Activated CD4-positive, alpha-beta T cell treated with anti-CD3 and anti-CD28 coated beads for 24 hours (primary cell): ENCODE data around the gene ATP10A.
"Not testable (repeated sequence)": the region's sequence is repeated elsewhere in the genome, so short reads cannot be mapped to it uniquely, and the experiment has no call there.

Experiments
- DNase-seq, 2 donors: peaks; one replicate each; pipeline ENCODE4 v3.0.0-alpha.2; 2020; ENCODE audit warnings: low read depth in 2 of 2

Gene ATP10A

DNA sequence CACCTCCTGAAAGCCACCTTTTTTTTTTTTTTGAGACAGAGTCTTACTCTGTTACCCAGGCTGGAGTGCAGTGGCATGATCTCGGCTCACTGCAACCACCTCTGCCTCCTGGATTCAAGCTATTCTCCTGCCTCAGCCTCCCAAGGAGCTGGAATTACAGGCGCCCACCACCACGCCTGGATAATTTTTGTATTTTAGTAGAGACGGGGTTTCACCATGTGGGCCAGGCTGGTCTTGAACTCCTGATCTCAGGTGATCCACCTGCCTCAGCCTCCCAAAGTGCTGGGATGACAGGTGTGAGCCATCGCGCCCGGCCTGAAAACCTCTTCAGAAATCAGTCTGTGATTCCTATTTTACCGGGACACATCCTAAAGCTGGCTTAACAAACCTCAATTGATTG, 91.4 kb downstream of the ATP10A start:
- DNase-seq = not testable (repeated sequence)

DNA sequence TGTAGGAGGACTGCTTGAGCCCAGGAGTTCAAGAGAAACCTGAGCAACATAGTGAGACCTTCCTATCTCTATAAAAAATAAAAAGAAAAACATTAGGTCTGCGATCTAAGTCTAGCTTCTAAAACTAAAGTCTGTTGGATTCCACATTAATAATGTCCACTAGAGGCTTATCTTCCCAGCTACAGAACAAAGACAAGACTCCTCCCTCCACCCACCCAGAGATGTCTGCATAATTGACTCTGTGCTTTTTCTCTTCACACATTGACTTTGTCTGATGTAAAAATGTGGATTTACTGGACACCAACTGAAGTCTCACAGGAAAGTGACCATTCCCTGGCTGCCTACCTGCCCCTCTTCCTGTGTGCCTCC, 91.8 kb downstream of the ATP10A start:
- DNase-seq = no peak

DNA sequence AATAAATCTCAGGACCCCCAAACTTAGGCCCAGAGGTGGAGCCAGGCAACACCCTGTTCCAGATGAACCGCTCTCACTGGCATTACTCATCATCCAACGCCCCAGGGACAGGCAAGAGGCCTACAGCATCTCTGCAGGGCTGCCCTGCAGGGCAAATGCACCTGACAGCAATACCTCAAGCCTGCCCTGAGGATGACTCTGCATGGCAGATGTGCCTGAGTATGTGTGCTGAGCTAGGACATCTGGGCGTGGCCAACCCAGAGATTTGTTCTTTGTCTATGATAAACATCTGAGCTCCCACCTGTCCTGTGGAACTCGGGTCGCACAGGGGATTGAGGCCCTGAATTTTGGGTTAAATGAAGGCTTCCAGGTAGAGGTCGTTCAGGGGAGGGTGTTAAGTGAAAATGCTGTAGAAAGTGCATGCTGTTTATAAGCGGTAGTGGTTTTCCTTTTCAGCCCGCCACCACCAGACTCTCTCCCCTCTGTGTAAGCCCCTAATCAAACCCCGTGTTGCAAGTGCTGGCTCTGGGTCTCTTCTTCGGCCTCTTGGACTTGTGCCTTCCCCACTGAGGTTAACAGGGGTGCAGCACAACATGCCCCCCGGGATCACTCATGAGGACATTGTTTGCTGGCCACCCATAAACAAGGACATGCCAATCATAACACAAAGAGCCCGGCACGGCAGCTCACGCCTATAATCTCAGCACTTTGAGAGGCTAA, 92.3 kb downstream of the ATP10A start:
- DNase-seq = no peak

DNA sequence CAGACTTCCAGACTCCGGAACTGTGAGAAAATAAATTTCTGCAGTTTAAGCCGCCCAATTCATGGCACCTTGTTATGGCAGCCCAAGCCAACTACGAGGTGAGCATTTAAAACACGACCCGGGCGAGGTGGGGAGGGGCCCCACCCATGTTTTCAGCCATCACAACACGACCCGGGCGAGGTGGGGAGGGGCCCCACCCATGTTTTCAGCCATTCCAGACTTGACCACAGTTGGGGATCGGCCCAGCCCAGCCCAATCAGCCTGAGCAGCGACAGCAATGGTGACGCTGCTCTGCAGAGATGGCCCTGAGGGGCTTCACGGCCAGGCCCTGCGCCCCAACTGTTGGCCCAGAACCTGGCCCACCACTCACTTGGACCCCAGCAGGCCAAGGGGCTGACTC, 93.1 kb downstream of the ATP10A start:
- DNase-seq = no peak

GRCh38 chr15:25768271-25768670, 94.9 kb downstream of the ATP10A start:
- DNase-seq = no peak

GRCh38 chr15:25767356-25768151, 95.6 kb downstream of the ATP10A start:
- no peak for DNase-seq

DNA sequence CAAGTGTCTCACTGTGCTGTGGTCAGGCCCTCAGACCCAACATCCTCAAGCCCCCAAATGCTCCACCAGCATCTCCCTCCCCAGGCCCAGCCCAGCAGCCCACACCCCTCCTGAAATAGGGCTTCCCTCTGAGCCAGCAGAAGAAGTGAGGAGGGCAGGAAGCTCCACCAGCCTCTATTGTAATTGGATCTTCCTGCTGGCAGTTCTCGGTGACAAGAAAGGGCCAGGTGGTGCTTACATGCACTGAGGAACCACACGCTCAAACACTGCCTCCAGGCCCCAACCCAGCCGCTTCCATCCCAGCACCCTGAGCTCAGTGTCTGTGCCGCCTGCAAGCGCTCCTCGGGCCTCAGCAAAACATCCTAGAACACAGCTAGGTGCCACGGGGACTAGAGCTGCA, 96.7 kb downstream of the ATP10A start:
- DNase-seq = no peak

- no peak for DNase-seq
These were observed 98.0 kb downstream of the ATP10A start for GRCh38 chr15:25764980-25765735.

- no peak for DNase-seq
These were observed 99.2 kb downstream of the ATP10A start for GRCh38 chr15:25763954-25764353.

- DNase-seq = no peak
These were observed 99.8 kb downstream of the ATP10A start for GRCh38 chr15:25763331-25763751.

DNA sequence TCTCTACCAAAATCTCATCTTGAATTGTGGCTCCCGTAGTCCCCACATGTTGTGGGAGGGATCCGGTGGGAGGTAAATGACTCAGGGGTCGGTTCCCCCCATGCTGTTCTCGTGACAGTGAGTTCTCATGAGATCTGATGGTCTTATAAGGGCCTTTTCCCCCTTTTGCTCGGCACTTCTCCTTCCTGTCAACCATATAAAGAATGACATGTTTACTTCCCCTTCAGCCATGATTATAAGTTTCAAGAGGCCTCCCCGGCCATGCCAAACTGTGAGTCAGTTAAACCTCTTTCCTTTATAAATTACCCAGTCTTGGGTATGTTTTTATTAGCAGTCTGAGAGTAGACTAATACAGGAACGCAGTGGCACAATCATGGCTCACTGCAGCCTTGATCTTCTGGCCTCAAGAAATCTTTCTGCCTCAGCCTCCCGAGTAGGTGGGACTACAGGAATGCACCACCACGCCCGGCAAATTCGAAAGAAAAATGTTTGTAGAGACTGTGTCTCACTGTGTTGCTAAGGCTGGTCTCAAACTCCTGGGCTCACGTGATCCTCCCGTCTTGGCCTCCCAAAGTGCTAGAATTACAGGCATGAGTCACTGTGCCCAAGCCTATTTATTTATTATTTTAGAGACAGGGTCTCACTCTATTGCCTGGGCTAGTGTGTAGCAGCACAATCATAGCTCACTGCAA, 101.0 kb downstream of the ATP10A start:
- no peak for DNase-seq

GRCh38 chr15:25759421-25759820, 103.7 kb downstream of the ATP10A start:
- no peak for DNase-seq

DNA sequence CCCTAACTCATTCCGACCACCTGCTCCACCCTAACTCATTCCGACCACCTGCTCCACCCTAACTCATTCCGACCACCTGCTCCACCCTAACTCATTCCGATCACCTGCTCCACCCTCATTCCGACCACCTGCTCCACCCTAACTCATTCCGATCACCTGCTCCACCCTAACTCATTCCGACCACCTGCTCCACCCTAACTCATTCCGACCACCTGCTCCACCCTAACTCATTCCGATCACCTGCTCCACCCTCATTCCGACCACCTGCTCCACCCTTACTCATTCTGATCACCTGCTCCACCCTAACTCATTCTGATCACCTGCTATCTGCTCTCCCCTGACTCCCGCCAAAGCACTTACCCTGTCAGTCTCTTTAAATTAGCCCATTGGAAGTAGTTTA, 104.5 kb downstream of the ATP10A start:
- not testable (repeated sequence) for DNase-seq

DNA sequence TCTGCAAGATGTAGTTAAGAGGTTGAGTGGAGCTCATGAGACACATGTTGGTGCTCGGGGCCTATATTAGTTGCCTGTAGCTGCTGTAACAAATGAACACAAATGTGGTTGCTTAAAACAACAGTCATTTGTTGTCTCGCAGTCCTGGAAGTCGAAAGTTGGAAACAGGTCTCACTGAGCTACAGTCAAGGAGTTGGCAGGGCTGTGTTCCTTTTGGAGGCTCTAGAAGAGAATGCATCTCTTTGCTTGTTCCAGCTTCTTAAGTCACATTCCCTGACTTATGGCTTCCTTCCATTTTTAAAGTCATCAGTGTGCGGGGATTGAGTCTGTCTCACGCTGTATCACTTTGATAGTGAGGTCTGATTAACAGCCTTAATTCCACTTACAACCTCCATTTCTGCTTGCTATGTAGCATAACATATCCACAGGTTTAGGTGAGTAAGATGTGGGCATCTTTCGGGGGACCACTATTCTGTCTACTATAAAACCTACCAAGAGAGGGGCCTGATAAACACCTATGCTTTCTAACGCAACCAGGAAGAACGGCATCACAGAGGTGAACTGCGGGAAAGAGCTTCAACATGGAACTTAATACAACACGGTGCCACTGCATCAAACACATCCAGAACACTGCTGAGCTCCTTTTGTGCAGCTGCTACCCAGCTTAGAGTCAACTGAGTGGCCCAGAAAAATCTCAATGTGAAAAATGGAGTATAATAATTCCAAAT, 119.4 kb downstream of the ATP10A start:
- DNase-seq = no peak

- DNase-seq = no peak
These were observed 120.2 kb downstream of the ATP10A start for GRCh38 chr15:25742776-25743547.

GRCh38 chr15:25742041-25742730, 120.9 kb downstream of the ATP10A start:
- no peak for DNase-seq

DNA sequence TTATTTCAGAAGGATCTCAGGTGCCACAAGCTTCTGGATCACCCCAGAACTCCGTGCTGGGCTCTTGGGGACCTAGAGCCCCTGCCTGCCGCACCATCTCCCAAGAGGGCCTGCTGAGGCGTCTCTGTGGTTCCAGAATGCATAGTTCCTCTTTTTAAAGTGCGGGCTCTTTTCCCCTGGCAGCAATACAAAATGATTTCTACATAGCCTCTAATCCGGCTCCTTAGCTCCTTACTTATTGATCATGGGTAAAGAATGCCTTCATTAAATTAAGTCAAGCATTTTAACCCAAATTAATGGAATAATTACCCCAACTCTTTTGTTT, 121.9 kb downstream of the ATP10A start:
- no peak for DNase-seq

DNA sequence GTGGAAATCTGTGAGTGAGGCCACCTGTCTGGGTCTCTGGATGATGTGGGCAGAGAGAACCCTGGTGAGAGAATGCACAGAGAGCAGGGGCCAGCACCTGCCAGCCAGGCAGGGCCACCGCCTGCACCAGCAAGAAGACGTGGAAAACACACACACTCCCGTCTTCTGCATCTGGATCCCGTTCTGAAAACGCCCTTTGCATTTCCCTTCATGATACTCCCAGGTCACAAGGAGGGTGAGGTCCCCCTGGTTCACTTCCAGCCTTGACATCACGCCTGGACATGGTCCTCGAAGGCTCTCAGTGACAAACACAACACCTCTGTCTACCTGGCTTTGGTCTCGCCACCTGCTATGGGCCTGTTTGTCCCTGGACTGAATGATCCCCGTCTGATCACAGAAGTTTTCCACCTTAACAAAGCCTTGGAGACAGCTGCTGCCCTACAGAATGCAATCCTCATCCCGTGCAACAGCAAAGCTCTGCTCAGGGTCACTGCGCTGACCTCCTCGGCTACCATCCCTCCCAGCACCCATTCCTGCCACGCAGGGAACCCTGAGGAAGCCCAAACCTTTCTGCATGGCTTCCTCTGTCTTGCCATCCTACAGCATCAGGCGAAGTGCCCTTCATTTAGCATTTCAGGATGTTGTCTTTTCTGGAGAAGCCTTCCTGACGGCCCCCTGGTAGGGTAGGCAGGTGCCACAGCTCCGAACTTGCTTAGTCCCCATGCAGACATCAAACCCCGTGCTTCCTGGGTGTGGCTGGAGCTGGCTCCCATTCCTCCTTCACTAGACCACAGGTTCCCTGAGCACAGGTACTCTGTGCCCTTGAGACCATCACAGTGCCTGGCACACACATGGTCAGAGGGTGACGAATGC, 122.5 kb downstream of the ATP10A start:
- DNase-seq = no peak

DNA sequence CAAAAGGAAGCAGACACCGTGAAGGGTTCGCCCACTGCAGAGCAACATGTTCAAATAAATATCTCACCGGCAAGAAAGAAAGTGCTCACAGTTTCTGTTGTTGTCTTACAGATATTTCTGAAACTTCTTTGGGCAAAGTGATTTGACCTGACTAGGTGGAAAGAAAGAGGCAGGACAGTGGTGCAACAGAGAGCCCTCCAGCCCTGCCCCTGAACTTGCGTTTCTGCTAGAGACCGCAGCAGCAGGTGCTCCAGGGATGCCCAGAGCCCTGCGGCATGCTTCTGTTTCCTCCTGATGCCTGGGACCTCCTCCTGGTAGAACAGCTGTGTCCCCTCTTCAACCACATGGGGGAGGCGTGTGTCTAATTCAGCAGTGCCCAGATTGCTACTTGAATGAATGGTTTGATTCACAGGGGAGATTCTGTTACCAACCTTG, 123.4 kb downstream of the ATP10A start:
- peak in 1 of 2 donors; percentile 7 for DNase-seq
